SIG-M5 (cell line): ENCODE measurements around the gene HHATL.

Source experiments
- DNase-seq: peaks from one replicate; lab custom pipeline; 2025; lab: John Stamatoyannopoulos, UW

Gene HHATL

GRCh38 chr3:42697289-42698051 lies 5.1 kb downstream of the HHATL start:
- DNase-seq: no peak

GRCh38 chr3:42696356-42697288 lies 6.0 kb downstream of the HHATL start:
- DNase-seq: no peak

GRCh38 chr3:42694366-42694765 lies 8.2 kb downstream of the HHATL start:
- no peak for DNase-seq

DNA sequence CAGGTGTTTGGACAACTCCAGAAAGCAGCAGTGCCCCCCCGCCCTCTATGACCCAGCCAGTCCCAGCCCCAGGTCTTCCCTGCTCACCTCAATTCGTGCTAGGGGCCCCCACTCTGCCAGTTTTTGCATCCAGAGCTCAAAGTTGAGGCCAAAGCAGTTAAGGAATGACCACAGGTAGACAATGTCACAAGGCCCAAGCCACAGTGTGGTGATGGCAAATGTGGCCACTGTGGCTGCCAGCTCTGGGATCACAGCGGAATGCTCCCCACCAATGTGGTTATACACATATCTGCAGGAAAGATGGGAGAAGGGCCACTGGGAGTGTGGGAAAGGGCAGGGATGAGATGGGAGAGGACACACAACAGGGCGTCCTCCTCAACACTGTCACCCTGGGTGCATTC lies 9.1 kb downstream of the HHATL start:
- DNase-seq: no peak

DNA sequence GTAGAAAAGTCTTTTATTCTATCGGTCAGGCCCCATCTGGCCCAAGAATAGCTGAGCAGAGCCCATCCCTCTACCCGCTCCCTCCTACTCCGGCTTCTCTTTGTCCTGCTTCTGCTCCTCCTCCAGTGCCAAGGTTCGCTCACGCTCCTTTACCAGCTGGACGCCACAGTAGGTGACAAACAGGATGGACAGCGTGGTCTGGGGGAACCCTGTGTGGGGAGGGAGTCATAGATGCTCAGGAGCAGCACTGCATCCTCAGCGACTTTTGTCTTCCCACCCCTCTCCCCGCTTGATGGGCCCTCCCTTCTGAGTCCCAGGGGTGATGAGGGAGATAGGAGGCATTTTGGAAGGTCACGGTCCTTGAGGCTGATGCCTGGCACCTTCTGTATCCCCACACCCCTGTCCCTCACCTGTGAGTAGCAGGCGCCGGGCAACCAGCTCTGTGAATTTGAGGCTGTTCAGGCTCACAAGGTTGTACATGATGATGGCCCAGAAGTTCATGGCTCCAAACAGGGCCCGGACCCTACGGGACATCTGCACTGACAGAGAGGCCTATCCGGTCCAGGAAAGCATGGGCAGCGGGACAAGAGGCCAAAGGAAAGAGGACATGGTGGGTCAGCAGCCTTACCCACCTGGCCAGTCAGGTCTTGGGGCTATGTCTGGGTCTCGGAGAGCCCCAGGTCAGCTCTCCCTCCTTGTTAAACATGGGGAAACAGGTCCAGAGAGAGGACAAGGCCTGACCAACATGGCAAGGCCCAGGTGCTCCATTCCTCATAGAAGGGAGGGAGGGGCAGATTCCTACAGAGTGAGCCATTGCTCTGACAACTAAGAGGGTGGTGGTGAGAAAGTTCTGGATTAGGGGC lies 9.7 kb downstream of the HHATL start:
- DNase-seq: no peak

GRCh38 chr3:42691816-42692666 lies 10.6 kb downstream of the HHATL start:
- no peak for DNase-seq

- DNase-seq: no peak
Measured at GRCh38 chr3:42690766-42691680, 11.6 kb downstream of the HHATL start.

DNA sequence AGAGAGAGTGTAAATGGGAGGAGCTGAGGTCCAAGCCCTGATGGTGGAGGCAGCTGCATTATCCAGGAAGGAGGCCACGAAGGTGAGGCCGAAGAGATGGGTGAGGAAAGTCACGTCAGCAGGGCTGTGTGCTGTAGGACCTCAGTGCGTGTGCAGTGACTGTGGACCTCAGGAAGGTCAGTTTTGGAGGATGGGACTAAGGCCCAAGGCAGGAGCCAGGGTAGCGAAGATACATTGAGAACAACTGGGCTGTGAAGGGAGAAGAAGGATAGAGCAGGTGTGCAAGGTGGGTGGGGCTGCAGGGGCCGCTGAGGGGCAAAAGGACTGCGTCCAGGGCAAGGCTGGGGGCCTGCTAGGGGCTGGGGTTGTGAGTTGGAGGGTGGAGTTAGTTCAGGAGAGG lies 12.4 kb downstream of the HHATL start:
- no peak for DNase-seq

DNA sequence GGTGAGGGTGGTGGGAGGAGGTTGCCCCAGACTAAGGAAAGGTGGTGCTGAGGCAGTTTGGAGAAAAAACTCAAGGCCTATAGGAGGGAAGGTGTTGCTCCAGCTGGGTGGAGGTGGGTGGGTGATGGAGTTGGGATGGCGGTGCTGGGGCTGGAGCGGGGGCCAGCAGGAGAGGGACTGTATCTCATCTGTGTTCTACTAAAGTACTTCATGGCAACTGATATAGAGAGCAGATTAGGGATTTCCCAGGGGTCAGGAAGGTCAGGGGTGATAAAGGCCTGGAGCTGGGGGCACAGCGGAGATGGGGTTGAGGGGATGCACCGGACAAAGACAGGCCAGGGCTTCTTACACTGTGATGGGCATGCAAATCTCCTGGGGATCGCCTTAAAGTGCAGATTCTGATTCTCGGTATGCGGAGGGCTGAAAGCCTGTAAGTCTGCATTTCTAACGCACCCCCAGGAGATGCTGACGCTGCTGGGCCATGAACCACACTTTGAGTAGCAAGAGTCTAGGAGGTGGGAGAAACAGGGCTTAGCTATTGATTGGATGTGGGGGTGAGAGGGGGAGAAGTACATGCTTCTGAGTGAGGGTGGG lies 13.1 kb downstream of the HHATL start:
- no peak for DNase-seq

GRCh38 chr3:42688487-42689420 lies 13.8 kb downstream of the HHATL start:
- DNase-seq: no peak

- DNase-seq: no peak
Measured at GRCh38 chr3:42688016-42688415, 14.6 kb downstream of the HHATL start.

GRCh38 chr3:42686832-42687650 lies 15.6 kb downstream of the HHATL start:
- no peak for DNase-seq

DNA sequence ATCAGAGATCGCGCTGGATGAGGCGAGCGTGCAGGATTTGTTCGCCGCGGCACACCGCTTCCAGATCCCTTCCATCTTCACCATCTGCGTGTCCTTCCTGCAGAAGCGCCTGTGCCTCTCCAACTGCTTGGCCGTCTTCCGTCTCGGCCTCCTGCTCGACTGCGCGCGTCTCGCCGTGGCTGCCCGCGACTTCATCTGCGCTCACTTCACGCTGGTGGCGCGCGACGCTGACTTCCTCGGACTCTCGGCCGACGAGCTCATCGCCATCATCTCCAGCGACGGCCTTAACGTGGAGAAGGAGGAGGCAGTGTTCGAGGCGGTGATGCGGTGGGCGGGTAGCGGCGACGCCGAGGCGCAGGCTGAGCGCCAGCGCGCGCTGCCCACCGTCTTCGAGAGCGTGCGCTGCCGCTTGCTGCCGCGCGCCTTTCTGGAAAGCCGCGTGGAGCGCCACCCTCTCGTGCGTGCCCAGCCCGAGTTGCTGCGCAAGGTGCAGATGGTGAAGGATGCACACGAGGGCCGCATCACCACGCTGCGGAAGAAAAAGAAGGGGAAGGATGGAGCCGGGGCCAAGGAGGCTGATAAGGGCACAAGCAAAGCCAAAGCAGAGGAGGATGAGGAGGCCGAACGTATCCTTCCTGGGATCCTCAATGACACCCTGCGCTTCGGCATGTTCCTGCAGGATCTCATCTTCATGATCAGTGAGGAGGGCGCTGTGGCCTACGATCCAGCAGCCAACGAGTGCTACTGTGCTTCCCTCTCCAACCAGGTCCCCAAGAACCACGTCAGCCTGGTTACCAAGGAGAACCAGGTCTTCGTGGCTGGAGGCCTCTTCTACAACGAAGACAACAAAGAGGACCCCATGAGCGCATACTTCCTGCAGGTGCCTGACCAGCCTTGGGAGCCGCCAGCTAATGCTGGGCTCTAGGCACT lies 16.4 kb downstream of the HHATL start:
- DNase-seq: no peak

- DNase-seq: no peak
Measured at GRCh38 chr3:42685363-42685881, 17.2 kb downstream of the HHATL start, which contains the start of gene KLHL40. Gene KLHL40, plus strand, starts transcription at chr3:42685537. Its CDS starts 82 bp downstream, at chr3:42685619.

GRCh38 chr3:42684632-42685362 lies 17.8 kb downstream of the HHATL start:
- no peak for DNase-seq
